Adrenal gland (tissue), 5 donors: ENCODE measurements around the gene SLC8A3.

Source experiments
- CTCF ChIP-seq, 6 experiments: fragments of 450-650 bp in 4 of 6; fragments of 200-600 bp in 2 of 6; sonication (generic) in 1 of 6; IDR thresholded peaks; 1 replicate in 5 of 6; 2 replicates in 1 of 6; pipeline versions ENCODE4 v1.5.1 to v1.8.0; 2016 to 2021; ENCODE audit warnings: antibody characterized with exemption in 6 of 6, mild to moderate bottlenecking in 2 of 6, moderate library complexity in 1 of 6
- POLR2A ChIP-seq, 2 donors: fragments of 450-650 bp; IDR thresholded peaks; one replicate each; pipeline ENCODE4 v1.6.1; 2017; ENCODE audit warnings: antibody characterized with exemption in 2 of 2, mild to moderate bottlenecking in 2 of 2, moderate library complexity in 1 of 2
- donor health status: DM: no; HTN: no; CAD: no.

DNA sequence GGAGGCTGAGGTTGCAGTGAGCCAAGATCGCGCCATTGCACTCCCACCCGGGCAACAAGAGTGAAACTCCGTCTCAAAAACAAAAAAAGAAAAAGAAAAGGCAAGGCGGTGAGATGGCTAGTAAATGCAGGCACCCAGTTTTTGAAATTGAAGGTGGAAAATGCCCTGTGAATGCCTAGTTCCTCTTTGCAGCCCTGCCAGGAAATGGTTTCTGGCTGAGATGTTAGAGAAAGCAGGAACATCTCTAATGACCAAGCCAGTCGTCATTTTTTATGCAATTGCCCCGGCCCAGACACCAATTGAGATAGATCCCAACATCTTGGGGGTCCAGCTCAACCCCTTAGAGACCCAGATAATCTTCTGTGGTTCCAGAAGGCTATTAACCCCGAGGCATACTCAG, 17.0 kb downstream of the SLC8A3 start:
- TF ChIP-seq CTCF (IDR thresholded peaks at IDR 0.05) (no peak), POLR2A (IDR thresholded peaks at IDR 0.05) (no peak)
